ENCODE measurements around the gene UBA3.

The UBA3 gene

GRCh38 chr3:69113536-69113935 lies 33.4 kb upstream of the UBA3 start:
- no peak overlapping the region for H2AFZ ChIP-seq

GRCh38 chr3:69110941-69111546 lies 30.9 kb upstream of the UBA3 start:
- no peak overlapping the region for H3K9ac ChIP-seq
- H3K4me1 ChIP-seq = peaks cover 6% of the 10 kb centered on the region
- H3K36me3 ChIP-seq (ENCODE audit: control insufficient read depth, insufficient read depth, low read length) = no peaks in the 10 kb centered on the region
- H3K27ac ChIP-seq = no peak overlapping the region
- H3K9me3 ChIP-seq (ENCODE audit: control insufficient read depth, low read length) = no peaks in the 10 kb centered on the region
- no peaks in the 10 kb centered on the region for H3K27me3 ChIP-seq (ENCODE audit: control insufficient read depth, insufficient read depth, low read length)
- no peak overlapping the region for H2AFZ ChIP-seq
- H3K4me3 ChIP-seq (ENCODE audit: low read depth, low read length) = no peak overlapping the region
- no peak for TF ChIP-seq CTCF (IDR thresholded peaks at IDR 0.05)
- H3K4me2 ChIP-seq (ENCODE audit: low read length) = no peak overlapping the region
- H3K79me2 ChIP-seq = no peaks in the 10 kb centered on the region

More at GRCh38 chr3:69113536-69113935, 33.4 kb upstream of the UBA3 start:
- Histone ChIP-seq H3K4me3 (ENCODE audit: low read depth, low read length) (no peak overlapping the region), H3K4me1 (peaks cover 4% of the 10 kb centered on the region), H3K9ac (no peak overlapping the region), H3K36me3 (ENCODE audit: control insufficient read depth, insufficient read depth, low read length) (no peaks in the 10 kb centered on the region), H3K9me3 (ENCODE audit: control insufficient read depth, low read length) (no peaks in the 10 kb centered on the region), H3K27me3 (ENCODE audit: control insufficient read depth, insufficient read depth, low read length) (no peaks in the 10 kb centered on the region), H3K27ac (no peak overlapping the region), H3K4me2 (ENCODE audit: low read length) (no peak overlapping the region), H3K79me2 (no peaks in the 10 kb centered on the region)
- TF ChIP-seq CTCF (IDR thresholded peaks at IDR 0.05) = no peak

- no peak for TF ChIP-seq CTCF (IDR thresholded peaks at IDR 0.05)
- no peak overlapping the region for H3K4me3 ChIP-seq (ENCODE audit: low read depth, low read length)
- no peak overlapping the region for H3K27ac ChIP-seq
- no peak overlapping the region for H3K4me2 ChIP-seq (ENCODE audit: low read length)
- H3K36me3 ChIP-seq (ENCODE audit: control insufficient read depth, insufficient read depth, low read length) = no peaks in the 10 kb centered on the region
- no peak overlapping the region for H3K9ac ChIP-seq
- H3K79me2 ChIP-seq = no peaks in the 10 kb centered on the region
- no peaks in the 10 kb centered on the region for H3K9me3 ChIP-seq (ENCODE audit: control insufficient read depth, low read length)
- no peaks in the 10 kb centered on the region for H3K27me3 ChIP-seq (ENCODE audit: control insufficient read depth, insufficient read depth, low read length)
- H2AFZ ChIP-seq = peak overlapping the region; percentile 47
- peaks cover 6% of the 10 kb centered on the region for H3K4me1 ChIP-seq
Measured at GRCh38 chr3:69108811-69109210, 28.6 kb upstream of the UBA3 start.

- Histone ChIP-seq H2AFZ (no peak overlapping the region), H3K36me3 (ENCODE audit: control insufficient read depth, insufficient read depth, low read length) (no peaks in the 10 kb centered on the region), H3K4me3 (ENCODE audit: low read depth, low read length) (no peak overlapping the region), H3K4me2 (ENCODE audit: low read length) (no peak overlapping the region), H3K27ac (no peak overlapping the region), H3K79me2 (no peaks in the 10 kb centered on the region), H3K9ac (no peak overlapping the region), H3K4me1 (peaks cover 6% of the 10 kb centered on the region), H3K9me3 (ENCODE audit: control insufficient read depth, low read length) (no peaks in the 10 kb centered on the region), H3K27me3 (ENCODE audit: control insufficient read depth, insufficient read depth, low read length) (no peaks in the 10 kb centered on the region)
- TF ChIP-seq CTCF (IDR thresholded peaks at IDR 0.05) = no peak
Measured at GRCh38 chr3:69107841-69108240, 27.7 kb upstream of the UBA3 start.

- no peak overlapping the region for H3K4me2 ChIP-seq (ENCODE audit: low read length)
- peaks cover 6% of the 10 kb centered on the region for H3K79me2 ChIP-seq
- TF ChIP-seq CTCF (IDR thresholded peaks at IDR 0.05) = no peak
- H3K27me3 ChIP-seq (ENCODE audit: control insufficient read depth, insufficient read depth, low read length) = no peaks in the 10 kb centered on the region
- no peak overlapping the region for H2AFZ ChIP-seq
- H3K9me3 ChIP-seq (ENCODE audit: control insufficient read depth, low read length) = no peaks in the 10 kb centered on the region
- no peak overlapping the region for H3K27ac ChIP-seq
- H3K36me3 ChIP-seq (ENCODE audit: control insufficient read depth, insufficient read depth, low read length) = no peaks in the 10 kb centered on the region
- no peak overlapping the region for H3K4me3 ChIP-seq (ENCODE audit: low read depth, low read length)
- peaks cover 6% of the 10 kb centered on the region for H3K4me1 ChIP-seq
- no peak overlapping the region for H3K9ac ChIP-seq
Measured at GRCh38 chr3:69105320-69105719, 25.2 kb upstream of the UBA3 start.
